Liver (tissue), 9 donors: ENCODE measurements around the gene DPEP2. TPM values are rescaled to one million over a fixed set of nuclear protein-coding genes. Genes with fewer than 3 reads are reported as not detected.

ENCODE experiments used
- DNase-seq: peaks from one replicate; pipeline ENCODE4 v3.0.0-alpha.2; 2017; ENCODE audit warnings: low spot score
- H3K27ac ChIP-seq, 2 donors: one replicate each; pipeline ENCODE4 v1.7.0; 2013; ENCODE audit warnings: inconsistent platforms in 2 of 2, low read length in 2 of 2, control low read depth in 1 of 2, low read depth in 1 of 2, mild to moderate bottlenecking in 1 of 2
- H3K27me3 ChIP-seq, 4 donors: one replicate each; pipeline versions ENCODE4 v1.6.1 to v1.7.0; 2013; ENCODE audit warnings: low read length in 3 of 4, inconsistent platforms in 1 of 4, mild to moderate bottlenecking in 1 of 4, moderate library complexity in 1 of 4; ENCODE audit not compliant: control insufficient read depth in 4 of 4, insufficient read depth in 4 of 4
- H3K36me3 ChIP-seq, 4 donors: one replicate each; pipeline versions ENCODE4 v1.6.1 to v1.7.0; 2013; ENCODE audit warnings: low read length in 3 of 4, mild to moderate bottlenecking in 3 of 4, low read depth in 1 of 4, moderate library complexity in 1 of 4; ENCODE audit not compliant: control insufficient read depth in 4 of 4, insufficient read depth in 3 of 4
- H3K4me1 ChIP-seq, 4 donors: one replicate each; pipeline versions ENCODE4 v1.6.1 to v1.7.0; 2013; ENCODE audit warnings: low read length in 3 of 4, mild to moderate bottlenecking in 3 of 4, moderate library complexity in 1 of 4; ENCODE audit not compliant: control insufficient read depth in 4 of 4, insufficient read depth in 4 of 4
- H3K4me3 ChIP-seq, 3 donors: one replicate each; pipeline versions ENCODE4 v1.6.1 to v1.7.0; 2013; ENCODE audit warnings: low read length in 3 of 3, control low read depth in 1 of 3, low read depth in 1 of 3, mild to moderate bottlenecking in 1 of 3
- H3K9ac ChIP-seq, 2 donors: one replicate each; pipeline ENCODE4 v1.7.0; 2013; ENCODE audit warnings: low read length in 2 of 2, mild to moderate bottlenecking in 2 of 2, moderate library complexity in 2 of 2, control low read depth in 1 of 2, low read depth in 1 of 2
- H3K9me3 ChIP-seq, 4 donors: one replicate each; pipeline versions ENCODE4 v1.6.1 to v1.7.0; 2013; ENCODE audit warnings: low read length in 3 of 4; ENCODE audit not compliant: control insufficient read depth in 4 of 4
- ATF3 ChIP-seq: IDR thresholded peaks from 2 replicates; pipeline ENCODE4 v1.6.1; 2016; ENCODE audit warnings: antibody characterized with exemption
- CTCF ChIP-seq: fragments of 150-350 bp; IDR thresholded peaks from 2 replicates; pipeline ENCODE4 v1.5.1; 2017; ENCODE audit warnings: improper control_type of control experiment, low read depth, low read length; ENCODE audit not compliant: missing input control
- EGR1 ChIP-seq, 2 donors: IDR thresholded peaks; 2 replicates each; pipeline ENCODE4 v1.6.1; 2016 to 2018; ENCODE audit warnings: antibody characterized with exemption in 2 of 2, low read depth in 2 of 2
- FOXA1 ChIP-seq: IDR thresholded peaks from 2 replicates; pipeline ENCODE4 v1.6.1; 2016; ENCODE audit warnings: antibody characterized with exemption
- FOXA2 ChIP-seq: IDR thresholded peaks from 2 replicates; pipeline ENCODE4 v1.6.1; 2016; ENCODE audit warnings: antibody characterized with exemption
- GABPA ChIP-seq, 2 donors: IDR thresholded peaks in 1 of 2; conservative IDR thresholded peaks in 1 of 2; 2 replicates each; pipeline ENCODE4 v1.6.1; 2016; ENCODE audit warnings: antibody characterized with exemption in 2 of 2, mild to moderate bottlenecking in 1 of 2, moderate library complexity in 1 of 2
- HNF4A ChIP-seq, 2 donors: conservative IDR thresholded peaks; 2 replicates each; pipeline ENCODE4 v1.6.1; 2016; ENCODE audit warnings: antibody characterized with exemption in 2 of 2, mild to moderate bottlenecking in 2 of 2
- HNF4G ChIP-seq: IDR thresholded peaks from 2 replicates; pipeline ENCODE4 v1.6.1; 2016; ENCODE audit warnings: antibody characterized with exemption
- JUND ChIP-seq, 2 donors: IDR thresholded peaks; 2 replicates each; pipeline ENCODE4 v1.6.1; 2016; ENCODE audit warnings: antibody characterized with exemption in 2 of 2
- MAX ChIP-seq: IDR thresholded peaks from 2 replicates; pipeline ENCODE4 v1.6.1; 2016; ENCODE audit warnings: antibody characterized with exemption
- NR2F2 ChIP-seq: IDR thresholded peaks from 2 replicates; pipeline ENCODE4 v1.6.1; 2016; ENCODE audit warnings: antibody characterized with exemption
- RAD21 ChIP-seq, 2 donors: IDR thresholded peaks; 2 replicates each; pipeline ENCODE4 v1.6.1; 2016; ENCODE audit warnings: antibody characterized with exemption in 2 of 2, mild to moderate bottlenecking in 2 of 2
- REST ChIP-seq: IDR thresholded peaks from 2 replicates; pipeline ENCODE4 v1.6.1; 2016; ENCODE audit warnings: antibody characterized with exemption, mild to moderate bottlenecking
- RXRA ChIP-seq, 2 donors: IDR thresholded peaks; 2 replicates each; pipeline ENCODE4 v1.6.1; 2017 to 2018; ENCODE audit warnings: antibody characterized with exemption in 2 of 2, mild to moderate bottlenecking in 1 of 2
- SP1 ChIP-seq: IDR thresholded peaks from 2 replicates; pipeline ENCODE4 v1.6.1; 2018; ENCODE audit warnings: antibody characterized with exemption, mild to moderate bottlenecking
- TAF1 ChIP-seq: conservative IDR thresholded peaks from 2 replicates; pipeline ENCODE4 v1.6.1; 2016; ENCODE audit warnings: antibody characterized with exemption, mild to moderate bottlenecking
- YY1 ChIP-seq: IDR thresholded peaks from 2 replicates; pipeline ENCODE4 v1.6.1; 2016; ENCODE audit warnings: antibody characterized with exemption, mild to moderate bottlenecking
- ZBTB33 ChIP-seq: IDR thresholded peaks from 2 replicates; pipeline ENCODE4 v1.6.1; 2016; ENCODE audit warnings: antibody characterized with exemption
- WGBS: extraction: QIAGEN DNeasy Blood & Tissue Kit; methylation state at CpG from one replicate; pipeline ENCODE4 v1.1.7; 2013; 5-methylcytosine and 5-hydroxymethylcytosine counted together
- polyA plus RNA-seq, 2 donors: library from polyadenylated mRNA; stranded (reverse) in 1 of 2; unstranded in 1 of 2; fragments of 200-250 nt in 1 of 2; fragments of >200 nt in 1 of 2; fragmentation: Nextera tagmentation in 1 of 2; extraction: Ambion mirVana in 1 of 2; gene quantifications; one replicate each; pipeline versions ENCODE4 v1.2.1 to v1.2.3, GENCODE V29; 2013 to 2015
- total RNA-seq, 2 donors: library from RNA; depleted of rRNA; stranded (reverse); fragments of >200 nt; gene quantifications; one replicate each; pipeline ENCODE4 v1.2.3, GENCODE V29; 2014
- donor health status: healthy.
- donor health status: healthy.
- donor health status: healthy.
- donor health status: healthy.
- donor health status: healthy.

DPEP2 gene
- total and polyA plus RNA-seq, 4 donors, result 1.4 to 2.4 (median 1.9) TPM

- Histone ChIP-seq H3K27me3 (no peaks in the 10 kb centered on the region), H3K4me3 (peak overlapping the region; percentile 59 to 72 (median 62)), H3K9me3 (no peaks in the 10 kb centered on the region), H3K9ac (no peak overlapping the region), H3K4me1 (peaks cover 9 to 55% (median 36%) of the 10 kb centered on the region in 4 donors), H3K36me3 (peaks cover 12 to 33% (median 15%) of the 10 kb centered on the region in 4 donors), H3K27ac (peak overlapping the region; percentile 71 to 85)
- peak; percentile 57 for DNase-seq
- 34% methylated on average over 6 of the region's 6 CpGs for WGBS
- TF ChIP-seq SP1 (peak; percentile 78), NR2F2 (peak; percentile 93), FOXA1 (no peak), TAF1 (no peak), FOXA2 (peak; percentile 3), HNF4G (peak; percentile 63), JUND (IDR thresholded peaks at IDR 0.05) (no peak), HNF4A (conservative IDR thresholded peaks at IDR 0.05) (peak; percentile 85 to 88), ATF3 (no peak), RXRA (IDR thresholded peaks at IDR 0.05) (peak; percentile 72 to 85), CTCF (no peak), REST (no peak), YY1 (no peak), ZBTB33 (no peak), MAX (no peak), EGR1 (IDR thresholded peaks at IDR 0.05; ENCODE audit: low read depth in 2 of 2) (no peak), GABPA (IDR thresholded peaks at IDR 0.05 in 1 of 2, conservative IDR thresholded peaks at IDR 0.05 in 1 of 2) (no peak), RAD21 (IDR thresholded peaks at IDR 0.05) (no peak)
Observed at GRCh38 chr16:67943256-67943618, 56.0 kb downstream of the DPEP2 start.
